Testis (tissue), 3 donors: ENCODE measurements around the gene PTPN21. TPM values are rescaled to one million over a fixed set of nuclear protein-coding genes. Genes with fewer than 3 reads are reported as not detected.

Experiments used
- DNase-seq: peaks from one replicate; pipeline ENCODE4 v3.0.0-alpha.2; 2019
- H3K27ac ChIP-seq, 2 donors: fragments of 200-600 bp; sonication (generic); one replicate each; pipeline ENCODE4 v1.5.1; 2019
- H3K27me3 ChIP-seq: fragments of 200-600 bp; sonication (generic); one replicate; pipeline ENCODE4 v1.5.1; 2019
- H3K36me3 ChIP-seq: fragments of 200-600 bp; sonication (generic); one replicate; pipeline ENCODE4 v1.5.1; 2017; ENCODE audit warnings: low read depth; ENCODE audit errors: missing control alignments
- H3K4me1 ChIP-seq: fragments of 200-600 bp; sonication (generic); one replicate; pipeline ENCODE4 v1.5.1; 2019
- H3K4me3 ChIP-seq, 2 donors: fragments of 200-600 bp; sonication (generic); one replicate each; pipeline ENCODE4 v1.5.1; 2017 to 2019
- H3K9me3 ChIP-seq: fragments of 200-600 bp; sonication (generic); one replicate; pipeline ENCODE4 v1.5.1; 2017
- CTCF ChIP-seq, 3 experiments: fragments of 450-650 bp in 2 of 3; fragments of 200-600 bp in 1 of 3; sonication (generic) in 1 of 3; IDR thresholded peaks; one replicate each; pipeline ENCODE4 v1.5.1; 2016 to 2019; ENCODE audit warnings: antibody characterized with exemption in 3 of 3, mild to moderate bottlenecking in 2 of 3, moderate library complexity in 1 of 3
- POLR2A ChIP-seq: fragments of 450-650 bp; IDR thresholded peaks from one replicate; pipeline ENCODE4 v1.6.1; 2017; ENCODE audit warnings: antibody characterized with exemption, mild to moderate bottlenecking, moderate library complexity
- WGBS, 2 donors: methylation state at CpG; one replicate each; pipeline ENCODE4 v1.1.5; 2018; 5-methylcytosine and 5-hydroxymethylcytosine counted together
- intact Hi-C: fragments of 100-400 bp; cut with DNase I; formaldehyde crosslinking; loops from one replicate; pipeline ENCODE4 v1.15.1; 2023; ENCODE audit warnings: low total_unique reads
- polyA plus RNA-seq: library from polyadenylated mRNA; stranded (reverse); fragments of 350-450 nt; fragmentation: Illumina TruSeq; extraction: RNeasy Lipid Tissue Mini Kit (QIAGEN cat#74804); gene quantifications from one replicate; pipeline ENCODE4 v1.2.3, GENCODE V29; 2014; ENCODE audit warnings: low read depth, low replicate concordance; ENCODE audit not compliant: insufficient read depth
- total RNA-seq, 2 donors: library from RNA; depleted of rRNA; stranded (reverse); fragments of >200 nt; gene quantifications; one replicate each; pipeline ENCODE4 v1.2.3, GENCODE V29; 2016

Gene PTPN21
- total and polyA plus RNA-seq, 3 donors from 2014 or later = 47.2 to 58.6 (median 51.6) TPM

DNA sequence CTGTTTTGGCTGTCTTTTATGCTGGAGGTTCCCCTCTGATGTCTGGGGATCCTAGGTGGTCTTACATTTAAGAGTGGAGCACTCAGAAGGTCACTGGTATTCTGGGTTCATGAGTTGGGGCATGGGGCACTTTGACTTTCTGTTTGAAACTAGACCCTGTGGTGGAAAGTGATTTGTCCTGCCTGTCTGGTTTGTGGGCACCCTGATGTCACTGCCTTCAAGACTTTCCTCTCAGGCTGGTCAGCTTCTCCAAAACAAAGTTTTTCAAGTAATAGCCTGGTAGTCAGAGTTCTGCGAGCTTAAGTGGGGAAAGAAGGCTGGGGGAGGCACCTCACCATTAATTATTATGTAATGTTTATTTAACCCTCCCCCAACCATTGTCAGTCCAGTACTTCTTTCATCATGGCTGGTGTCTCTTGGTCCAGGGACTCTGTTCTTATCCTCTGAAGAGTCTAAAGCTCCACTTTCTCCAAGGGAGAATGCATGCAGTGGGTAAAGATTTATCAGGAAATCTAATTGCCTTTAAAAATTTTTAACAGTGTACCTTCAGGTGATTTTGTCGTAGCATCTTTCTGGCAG lies 43.4 kb upstream of the PTPN21 start:
- TF ChIP-seq CTCF (IDR thresholded peaks at IDR 0.05) = no peak
- TF ChIP-seq POLR2A = no peak
- no peak for DNase-seq
- H3K9me3 ChIP-seq = no peaks in the 10 kb centered on the region
- H3K36me3 ChIP-seq = no peaks in the 10 kb centered on the region
- intact Hi-C loops = no loop called here
- no peaks in the 10 kb centered on the region for H3K27me3 ChIP-seq
- no peak overlapping the region for H3K27ac ChIP-seq
- 72 to 88% methylated on average over 2 of the region's 2 CpGs for WGBS, 2 donors
- H3K4me1 ChIP-seq = no peaks in the 10 kb centered on the region
- no peak overlapping the region for H3K4me3 ChIP-seq

DNA sequence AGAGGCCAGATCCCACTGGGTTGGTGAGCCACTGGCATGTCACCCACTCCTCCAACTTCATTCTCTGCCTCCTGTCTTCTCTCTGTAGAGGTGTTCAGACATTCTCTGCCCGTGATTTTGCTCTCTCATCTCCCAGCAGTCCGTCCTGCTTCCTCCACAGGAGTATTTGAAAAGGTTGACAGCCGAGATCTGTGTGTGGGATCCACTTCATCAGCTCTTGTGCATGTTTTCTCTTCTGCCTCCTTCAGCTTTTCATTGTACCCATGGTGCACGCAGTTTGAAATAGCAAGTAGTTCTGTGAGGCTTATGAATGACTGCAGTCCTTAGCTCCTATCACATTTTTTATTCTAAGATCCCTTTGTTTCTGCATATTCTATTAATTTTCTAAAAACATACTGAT lies 42.8 kb upstream of the PTPN21 start:
- intact Hi-C loops = no loop called here
- Histone ChIP-seq H3K4me1 (no peaks in the 10 kb centered on the region), H3K4me3 (no peak overlapping the region), H3K9me3 (no peaks in the 10 kb centered on the region), H3K27ac (no peak overlapping the region), H3K27me3 (no peaks in the 10 kb centered on the region), H3K36me3 (no peaks in the 10 kb centered on the region)
- DNase-seq = no peak
- WGBS, 2 donors = 93 to 98% methylated on average over 4 of the region's 4 CpGs
- TF ChIP-seq CTCF (IDR thresholded peaks at IDR 0.05) (no peak), POLR2A (no peak)

DNA sequence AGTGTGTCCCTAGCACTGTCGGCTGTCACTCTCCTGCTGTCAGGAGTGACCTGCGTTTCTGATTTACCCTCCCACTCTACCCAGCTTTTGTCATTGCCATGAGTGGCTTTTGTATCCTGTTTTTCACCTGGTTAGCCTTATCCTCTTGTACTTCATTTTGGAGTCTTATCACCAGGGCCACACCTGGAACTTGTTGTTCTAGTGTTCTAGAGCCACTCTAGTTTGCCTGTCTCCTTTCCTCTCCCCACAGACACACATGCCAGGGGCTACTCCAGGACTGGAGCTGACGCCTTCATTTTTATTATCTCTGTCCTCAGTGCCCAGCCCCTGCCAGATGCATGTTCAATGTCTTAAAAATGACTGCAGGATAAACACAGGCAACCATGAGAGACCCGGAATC lies 42.2 kb upstream of the PTPN21 start:
- Histone ChIP-seq H3K36me3 (no peaks in the 10 kb centered on the region), H3K4me3 (no peak overlapping the region), H3K4me1 (no peaks in the 10 kb centered on the region), H3K27me3 (no peaks in the 10 kb centered on the region), H3K9me3 (no peaks in the 10 kb centered on the region), H3K27ac (no peak overlapping the region)
- 94 to 96% methylated on average over 4 of the region's 4 CpGs for WGBS, 2 donors
- intact Hi-C loops = no loop called here
- DNase-seq = no peak
- TF ChIP-seq POLR2A = no peak
- no peak for TF ChIP-seq CTCF (IDR thresholded peaks at IDR 0.05)

GRCh38 chr14:88592031-88592430 lies 37.2 kb upstream of the PTPN21 start:
- no peaks in the 10 kb centered on the region for H3K36me3 ChIP-seq
- no peak for DNase-seq
- intact Hi-C loops = no loop called here
- H3K4me3 ChIP-seq = no peak overlapping the region
- H3K9me3 ChIP-seq = no peaks in the 10 kb centered on the region
- no peaks in the 10 kb centered on the region for H3K27me3 ChIP-seq
- H3K4me1 ChIP-seq = no peaks in the 10 kb centered on the region
- H3K27ac ChIP-seq = no peak overlapping the region
- 33 to 48% methylated on average over 1 of the region's 1 CpG for WGBS, 2 donors
- TF ChIP-seq POLR2A (no peak), CTCF (IDR thresholded peaks at IDR 0.05) (no peak)

GRCh38 chr14:88590173-88590572 lies 35.4 kb upstream of the PTPN21 start:
- TF ChIP-seq CTCF (IDR thresholded peaks at IDR 0.05) = no peak
- no peak for TF ChIP-seq POLR2A
- Histone ChIP-seq H3K27me3 (no peaks in the 10 kb centered on the region), H3K27ac (no peak overlapping the region), H3K9me3 (no peaks in the 10 kb centered on the region), H3K4me3 (no peak overlapping the region), H3K4me1 (no peaks in the 10 kb centered on the region), H3K36me3 (no peaks in the 10 kb centered on the region)
- no peak for DNase-seq
- WGBS, 2 donors = 32 to 38% methylated on average over 4 of the region's 4 CpGs
- intact Hi-C loops = no loop called here
